GM21619 (cell line): ENCODE data around the gene ANKRD12.
A peak's percentile ranks its signal among the peaks of the same experiment; 100 is the strongest.
"Not testable (repeated sequence)": the region's sequence is repeated elsewhere in the genome, so short reads cannot be mapped to it uniquely, and the experiment has no call there.

Experiments
- ATAC-seq: cut with Tn5 transposase; IDR thresholded peaks from one replicate; pipeline ENCODE4 v1.9.1; 2021; ENCODE audit not compliant: unreplicated experiment

The ANKRD12 gene

DNA sequence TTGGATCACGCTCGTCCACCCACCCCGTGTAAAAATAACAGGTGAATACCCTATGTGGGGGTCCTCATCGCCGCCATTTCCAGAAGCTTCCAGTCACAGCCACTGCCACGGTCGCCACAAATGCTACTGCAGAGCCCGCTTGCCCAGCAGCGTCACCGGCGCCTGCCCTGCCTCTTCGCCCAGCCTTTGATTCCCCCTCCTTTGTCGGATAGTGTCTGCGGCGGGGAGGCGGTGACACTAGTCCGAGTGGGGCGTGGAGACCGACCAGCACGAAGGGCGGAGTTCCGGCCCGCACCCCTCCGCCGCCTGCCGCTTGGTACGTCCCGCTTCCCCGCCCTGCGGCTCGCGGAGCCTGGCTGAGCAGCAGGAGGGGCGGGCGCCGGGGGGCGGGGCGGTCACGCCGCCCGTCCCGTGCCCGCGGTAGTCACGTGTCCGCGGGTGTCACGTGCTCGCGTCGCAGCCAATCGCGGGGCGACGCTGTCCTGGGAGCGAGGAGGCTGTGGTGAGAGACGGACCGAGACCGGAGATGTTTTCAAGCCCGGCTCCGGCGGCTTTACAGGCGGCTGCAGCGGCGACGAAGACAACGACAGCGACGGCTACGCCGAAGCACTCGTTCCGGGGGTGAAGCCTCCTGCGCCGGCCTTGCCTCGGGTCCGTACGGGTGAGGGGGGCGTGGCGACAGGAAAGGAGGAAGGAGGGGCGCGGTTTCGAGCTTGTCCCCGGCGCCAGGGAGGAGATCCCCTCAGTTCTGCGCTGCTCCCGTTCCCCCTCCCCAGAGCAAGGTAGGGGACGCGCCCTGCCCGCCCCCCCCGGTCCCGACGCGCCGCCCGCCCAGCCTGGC, at the start of gene ANKRD12:
Gene ANKRD12, plus strand, starts transcription at position 467 of the 841 bp plus-strand sequence. CDS start 45,652 bp downstream, outside the sequence.
- ATAC-seq = peak; percentile 64

DNA sequence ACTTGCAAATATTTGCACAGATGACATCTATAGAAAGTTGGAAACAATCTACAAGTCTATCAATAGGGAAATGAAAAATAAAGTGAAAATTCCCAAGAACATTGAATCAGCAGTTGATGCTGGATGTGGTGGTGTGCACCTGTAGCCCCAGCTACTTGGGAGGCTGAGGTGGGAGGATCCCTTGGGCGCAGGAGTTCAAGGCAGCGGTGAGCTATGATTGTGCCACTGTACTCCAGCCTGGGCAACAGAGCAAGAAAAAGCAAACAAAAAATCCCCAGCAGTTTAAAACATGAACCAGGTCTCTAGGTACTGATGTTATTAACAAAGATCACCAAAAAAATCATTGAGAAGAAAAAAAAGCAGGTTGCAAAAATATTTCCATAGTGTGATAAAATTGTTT, 49.4 kb upstream of the ANKRD12 start:
- ATAC-seq = no peak

DNA sequence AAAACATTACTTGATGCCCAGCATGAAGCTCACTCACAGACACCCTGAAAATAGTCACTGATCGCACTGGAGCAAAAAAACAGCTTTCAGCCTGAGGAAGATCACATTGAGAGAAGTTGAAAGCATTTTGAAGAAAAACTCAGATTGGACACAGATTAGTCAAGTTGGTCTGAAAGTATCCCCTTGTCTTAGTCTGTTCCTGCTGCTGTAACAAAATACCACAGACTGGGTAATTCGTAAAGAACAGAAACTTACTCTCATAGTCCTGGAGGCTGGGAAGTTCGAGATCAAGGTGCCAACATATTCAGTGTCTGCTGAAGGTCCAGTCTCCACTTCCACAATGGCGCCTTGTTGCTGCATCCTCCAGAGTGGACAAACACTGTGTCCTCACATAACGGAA, 48.3 kb upstream of the ANKRD12 start:
- ATAC-seq = no peak

DNA sequence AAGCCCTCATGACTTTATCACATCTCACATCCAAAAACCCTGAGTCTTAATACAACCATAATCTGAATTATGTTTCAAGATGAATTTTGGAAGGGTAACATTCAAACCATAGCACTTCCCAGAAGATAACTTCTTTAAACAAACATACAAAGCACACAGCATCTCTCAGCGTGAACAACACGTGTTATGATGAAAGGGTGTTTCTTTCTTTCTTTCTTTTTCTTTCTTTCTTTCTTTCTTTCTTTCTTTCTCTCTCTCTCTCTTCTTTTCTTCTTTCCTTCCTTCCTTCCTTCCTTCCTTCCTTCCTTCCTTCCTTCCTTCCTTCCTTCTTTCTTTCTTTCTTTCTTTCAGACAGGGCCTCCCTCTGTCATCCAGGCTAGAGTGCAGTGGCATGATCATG, 47.9 kb upstream of the ANKRD12 start:
- ATAC-seq = not testable (repeated sequence)

DNA sequence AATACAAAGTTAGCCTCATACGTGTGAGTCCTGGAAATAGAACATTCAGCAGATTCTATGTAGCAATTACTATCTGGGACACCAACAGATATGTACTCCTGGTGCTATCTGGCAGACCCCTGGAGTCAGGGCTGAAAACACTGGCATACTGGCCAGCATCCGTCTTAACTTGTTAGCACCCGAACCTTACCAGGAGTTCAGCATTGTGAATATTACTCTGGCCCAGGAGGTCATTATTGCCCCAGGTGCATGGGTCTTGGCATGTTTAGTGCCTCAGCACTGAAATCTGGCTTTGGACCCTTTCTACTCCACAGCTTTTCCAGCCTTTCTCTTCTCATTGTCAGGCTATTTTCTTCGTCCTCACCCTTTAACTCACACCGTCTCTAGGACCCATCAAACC, 46.0 kb upstream of the ANKRD12 start:
- no peak for ATAC-seq

DNA sequence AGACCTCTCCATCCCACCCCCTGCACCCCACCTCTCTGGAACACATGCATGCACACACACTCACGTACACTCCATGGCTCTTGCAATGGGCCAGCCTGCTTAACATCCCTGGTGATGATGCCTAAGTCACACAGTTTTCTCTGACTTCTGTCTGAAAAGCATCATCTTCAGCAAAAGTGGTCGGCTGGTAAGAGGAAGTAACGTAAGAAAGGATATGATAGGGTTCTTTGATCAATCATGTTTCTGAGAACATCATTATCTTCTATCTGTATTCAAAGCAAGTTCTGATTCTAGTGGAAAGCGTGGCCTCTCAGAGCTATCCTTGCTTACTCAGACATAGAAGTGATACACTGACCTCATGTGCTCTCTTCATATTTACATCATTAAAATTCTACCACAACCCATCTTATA, 45.5 kb upstream of the ANKRD12 start:
- ATAC-seq = no peak

DNA sequence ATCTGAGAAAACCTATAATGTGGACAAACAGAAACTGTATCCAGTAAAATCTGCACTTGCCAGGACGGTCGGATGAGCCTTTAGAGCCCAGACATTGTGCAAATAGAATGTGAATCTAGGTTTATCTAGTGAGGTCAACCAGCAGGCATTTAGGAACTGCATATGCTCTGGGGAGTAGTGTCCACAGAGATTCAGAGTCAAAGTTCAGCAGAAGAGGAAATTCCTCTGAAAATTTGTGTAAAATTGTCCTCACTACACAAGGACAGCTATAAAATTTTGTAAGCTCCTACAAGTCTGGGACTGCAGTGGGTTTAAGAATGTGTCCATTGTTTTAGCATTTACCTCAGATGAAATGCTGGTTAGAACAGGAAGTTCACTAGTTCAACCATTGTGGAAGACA, 43.9 kb upstream of the ANKRD12 start:
- no peak for ATAC-seq

DNA sequence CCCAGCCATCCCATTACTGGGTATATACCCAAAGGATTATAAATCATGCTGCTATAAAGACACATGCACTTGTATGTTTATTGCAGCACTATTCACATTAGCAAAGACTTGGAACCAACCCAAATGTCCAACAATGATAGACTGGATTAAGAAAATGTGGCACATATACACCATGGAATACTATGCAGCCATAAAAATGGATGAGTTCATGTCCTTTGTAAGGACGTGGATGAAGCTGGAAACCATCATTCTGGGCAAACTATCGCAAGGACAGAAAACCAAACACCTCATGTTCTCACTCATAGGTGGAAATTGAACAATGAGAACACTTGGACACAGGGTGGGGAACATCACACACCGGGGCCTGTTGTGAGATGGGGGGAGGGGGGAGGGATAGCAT, 43.5 kb upstream of the ANKRD12 start:
- ATAC-seq = not testable (repeated sequence)

DNA sequence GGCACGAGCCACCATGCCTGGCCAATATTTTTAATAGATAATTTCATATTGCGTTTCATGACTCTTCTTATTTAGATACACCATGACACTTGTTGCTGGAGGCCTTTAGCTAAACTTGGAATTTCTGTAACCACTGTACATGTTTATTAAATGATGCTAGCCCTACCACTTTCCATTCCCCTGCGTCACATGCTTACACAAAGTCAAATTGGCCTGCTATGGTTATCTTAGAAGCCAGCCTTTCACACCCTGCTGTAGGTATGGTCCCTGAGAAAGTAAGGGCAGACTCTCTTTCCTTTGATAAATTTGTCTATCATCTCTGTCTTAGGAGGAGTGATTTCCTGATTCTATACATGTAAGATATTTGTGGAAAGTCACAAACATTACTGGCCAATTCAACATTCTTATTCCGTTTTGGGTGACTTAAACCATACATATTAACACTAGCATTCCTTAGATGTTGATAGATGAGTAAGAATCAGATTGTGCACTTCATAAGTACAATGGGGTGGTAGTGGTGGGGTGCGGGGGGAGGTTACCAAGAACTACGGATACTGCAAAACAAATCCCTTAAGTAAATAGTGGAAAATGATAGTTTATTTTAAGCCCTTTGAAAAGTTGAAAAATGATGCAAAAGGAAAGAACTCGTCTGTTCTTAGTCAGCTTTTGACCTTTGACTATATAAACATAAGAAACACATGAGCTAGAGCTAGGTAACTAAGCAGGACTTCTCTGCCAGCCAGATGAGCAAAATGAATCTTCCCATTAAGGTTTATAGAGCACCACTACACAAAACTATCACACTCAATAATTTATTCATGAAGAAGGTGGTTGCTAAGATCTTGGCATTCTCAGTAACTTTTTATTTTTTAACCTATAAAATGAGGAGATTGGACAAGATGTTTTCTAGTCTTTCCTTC, 42.0 kb upstream of the ANKRD12 start:
- ATAC-seq = no peak

DNA sequence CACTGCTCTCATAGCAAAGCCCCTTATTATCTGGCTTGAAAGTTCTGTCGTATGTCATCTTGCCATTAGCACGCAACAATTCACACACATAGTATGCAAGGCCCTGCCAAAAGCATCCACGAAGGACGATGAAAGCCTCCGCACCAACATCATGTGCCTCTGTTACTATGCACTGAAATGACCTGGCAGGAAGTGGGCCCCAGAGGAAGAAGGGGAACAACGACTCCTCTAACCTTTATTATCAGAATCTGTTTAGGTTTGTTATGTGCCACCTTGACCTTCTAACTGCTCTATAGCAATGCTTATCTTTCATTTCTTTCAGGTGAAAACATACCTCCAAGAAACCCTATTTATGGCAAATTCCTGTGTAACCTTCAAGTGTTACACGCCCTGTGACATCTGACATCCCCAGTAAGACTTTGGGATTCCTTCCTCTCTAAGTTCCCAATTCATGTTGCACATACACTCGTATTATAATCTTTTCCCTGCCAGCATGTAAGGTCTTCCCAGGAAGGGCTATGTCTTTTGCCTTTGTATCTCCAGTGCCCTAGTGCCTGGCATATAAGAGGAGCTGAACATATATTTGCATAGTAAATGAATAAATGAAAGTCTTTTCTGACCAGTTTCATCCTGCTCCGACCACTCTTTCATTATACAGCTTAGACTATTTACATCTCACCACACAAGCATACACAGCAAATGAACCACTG, 41.1 kb upstream of the ANKRD12 start:
- ATAC-seq = peak; percentile 88

DNA sequence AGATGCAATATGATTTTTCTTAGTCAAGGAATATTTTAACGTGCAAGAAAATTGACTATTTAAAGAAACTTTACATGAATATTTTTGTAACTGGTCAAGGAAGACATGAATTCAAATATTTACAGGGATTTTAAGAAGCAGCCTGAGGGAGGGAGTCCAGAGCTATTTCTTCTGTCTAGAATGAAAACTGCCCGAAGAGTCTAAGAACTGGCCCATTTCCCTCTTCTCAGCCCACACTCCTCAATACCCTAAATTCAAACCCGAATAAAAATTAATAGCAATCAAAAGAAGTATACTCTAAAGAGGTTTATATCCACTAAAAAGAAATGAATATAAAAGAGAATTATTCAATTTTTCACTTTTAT, 40.6 kb upstream of the ANKRD12 start:
- peak; percentile 22 for ATAC-seq

DNA sequence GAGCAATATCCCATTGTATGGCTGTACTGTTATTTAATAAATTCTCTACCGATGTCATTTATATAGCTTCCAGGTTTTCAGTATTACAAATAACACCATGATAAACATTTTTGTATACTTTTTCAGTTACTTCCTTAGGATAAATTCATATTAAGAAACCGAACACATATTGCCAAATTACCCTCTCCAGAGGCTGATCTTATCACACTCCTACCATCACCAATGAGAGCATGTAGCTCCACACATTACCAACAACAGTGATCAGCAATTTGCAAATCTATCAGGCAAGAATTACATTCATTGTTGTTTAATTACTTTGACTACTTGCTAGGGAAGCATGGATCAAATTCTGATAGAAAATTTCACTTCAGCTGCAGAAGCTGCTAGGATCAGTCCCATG, 39.9 kb upstream of the ANKRD12 start:
- ATAC-seq = no peak

DNA sequence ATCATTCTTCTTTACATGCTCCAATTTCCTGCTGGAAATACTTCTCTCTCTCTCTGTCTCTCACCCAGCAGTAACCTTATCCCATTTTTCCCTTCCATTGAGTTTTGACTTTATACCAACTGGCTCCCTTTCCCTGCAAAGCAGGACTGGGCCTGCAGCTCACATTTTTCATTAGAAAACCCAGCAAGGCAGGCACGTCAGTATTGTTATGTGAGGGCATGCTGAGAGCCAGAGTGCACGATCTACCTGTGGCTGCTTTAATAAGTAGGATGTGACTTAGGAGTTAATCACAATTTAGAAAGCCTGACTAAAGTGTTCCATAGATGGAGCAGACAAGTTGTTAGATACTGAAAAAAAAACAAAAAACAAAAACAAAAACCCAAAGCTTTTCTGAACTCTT, 39.2 kb upstream of the ANKRD12 start:
- ATAC-seq = no peak

DNA sequence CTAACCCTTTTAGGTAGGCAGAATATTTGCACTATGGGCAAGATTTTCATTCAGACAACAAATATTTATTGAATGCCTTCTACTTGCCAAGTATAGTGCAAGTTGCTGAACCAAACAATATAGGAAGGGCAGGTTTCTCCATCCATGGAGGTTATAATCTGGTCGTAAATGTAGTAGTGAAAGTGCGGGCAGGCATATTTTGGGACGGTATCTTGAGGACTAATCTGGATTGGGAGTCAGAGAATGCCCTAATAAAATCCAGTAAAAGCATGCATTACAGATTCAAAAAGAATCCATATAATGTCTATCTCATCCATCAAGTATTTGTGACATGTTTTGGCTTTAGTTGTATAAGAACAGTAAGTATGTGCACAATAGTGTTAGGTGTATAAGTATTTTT, 35.8 kb upstream of the ANKRD12 start:
- ATAC-seq = no peak

DNA sequence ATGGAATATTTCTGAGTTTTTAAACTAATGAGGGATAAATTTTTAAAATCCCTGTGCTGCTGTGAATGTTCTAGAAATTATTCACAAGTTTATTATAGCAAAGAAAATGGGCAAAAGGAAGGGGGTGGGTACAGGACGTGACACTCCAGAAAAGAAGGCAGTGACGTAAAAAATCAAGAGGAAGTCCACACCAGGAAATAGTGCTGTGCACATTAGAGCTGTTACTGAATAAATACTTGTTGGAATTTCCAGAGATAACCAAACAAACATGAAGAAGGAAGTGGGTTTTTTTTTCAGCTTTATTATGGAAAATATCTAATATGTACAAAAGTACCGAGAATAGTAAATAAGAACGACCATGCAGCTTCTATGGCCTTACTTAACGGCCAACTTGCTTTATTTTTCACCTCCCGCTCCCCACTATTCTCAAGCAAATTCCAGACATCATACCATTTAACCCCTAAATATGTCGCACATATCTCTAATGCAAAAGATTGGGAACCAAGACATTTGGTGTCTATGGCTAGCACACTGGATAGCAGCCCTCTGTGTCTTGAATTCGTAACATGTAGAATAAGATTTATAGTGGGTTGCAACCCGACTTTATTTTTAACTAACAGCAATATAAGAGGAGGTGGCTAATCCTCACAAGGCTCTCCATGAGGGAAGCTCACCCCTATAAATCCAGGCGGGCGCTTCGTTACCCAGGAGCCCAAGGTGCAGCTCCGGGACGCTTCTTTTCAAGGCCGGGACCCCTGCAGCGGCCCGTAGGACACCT, 34.7 kb upstream of the ANKRD12 start:
- ATAC-seq = peak; percentile 3

DNA sequence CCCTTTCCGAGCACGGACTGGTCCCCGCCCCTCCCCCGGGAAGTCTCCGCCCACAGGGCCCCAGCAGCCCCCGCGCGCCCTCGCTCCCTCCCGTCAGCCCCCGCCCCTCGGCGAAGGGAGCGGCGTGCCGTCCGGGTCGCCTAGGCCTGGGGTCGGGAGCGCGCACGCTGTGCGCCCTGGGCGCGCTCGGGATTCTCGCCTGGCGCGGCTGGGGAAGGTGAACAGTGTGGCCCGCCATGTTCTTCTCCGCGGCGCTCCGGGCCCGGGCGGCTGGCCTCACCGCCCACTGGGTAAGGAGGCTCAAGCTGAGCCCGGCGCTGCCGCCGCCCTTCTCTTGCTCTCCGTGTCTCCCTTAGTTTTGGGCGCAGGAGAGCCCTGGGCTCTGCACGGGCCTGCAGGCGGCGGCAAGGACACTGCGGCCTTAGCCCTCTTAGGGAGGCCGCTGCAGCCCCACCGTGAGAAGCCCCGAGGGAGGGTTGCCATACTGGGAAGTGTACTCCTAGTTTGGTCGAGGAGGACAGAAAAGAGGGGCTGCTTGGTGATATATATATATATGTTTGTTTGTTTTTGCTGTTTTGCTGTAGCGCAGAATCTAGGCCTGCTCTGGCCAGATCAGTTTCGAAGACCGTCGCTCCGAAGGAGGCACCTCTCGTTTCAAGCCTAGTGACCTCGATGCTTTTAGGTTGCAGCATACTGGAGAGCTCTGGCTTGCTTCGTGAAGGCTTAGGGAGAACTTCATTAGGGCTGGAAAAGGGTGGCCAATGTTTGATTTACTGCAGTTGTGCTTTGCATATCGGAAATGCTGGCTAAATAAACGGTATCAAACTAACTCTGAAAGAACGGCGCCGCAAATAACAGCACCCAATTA, 33.8 kb upstream of the ANKRD12 start, which contains the start of gene NDUFV2:
Gene NDUFV2, plus strand, starts transcription at position 192 of the 868 bp plus-strand sequence. Its CDS starts 45 bp downstream, at position 237.
- ATAC-seq = peak; percentile 91

DNA sequence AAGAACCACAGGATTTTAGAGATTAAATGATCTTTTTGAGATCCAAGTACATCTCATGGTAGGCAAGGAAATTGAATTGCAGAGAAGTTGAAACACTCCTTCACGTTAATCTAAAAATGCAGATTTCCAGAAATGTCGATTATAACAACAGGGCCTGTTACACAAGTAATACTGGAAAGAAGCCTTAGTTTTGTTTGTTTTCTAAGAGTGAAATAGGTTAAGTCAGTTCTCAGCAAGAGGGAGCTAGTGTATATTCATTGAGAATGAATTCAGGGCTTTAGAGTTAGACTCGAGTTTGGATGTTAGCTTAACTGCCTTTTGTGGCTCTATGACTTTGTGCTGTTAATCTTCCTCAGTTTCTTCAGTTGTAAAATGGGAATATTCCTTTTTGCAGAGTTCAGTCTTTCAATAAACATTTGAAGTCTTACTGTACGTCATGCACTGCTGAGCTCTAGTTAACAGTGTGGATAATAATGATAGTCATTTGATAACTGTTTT, 33.2 kb upstream of the ANKRD12 start:
- ATAC-seq = no peak

DNA sequence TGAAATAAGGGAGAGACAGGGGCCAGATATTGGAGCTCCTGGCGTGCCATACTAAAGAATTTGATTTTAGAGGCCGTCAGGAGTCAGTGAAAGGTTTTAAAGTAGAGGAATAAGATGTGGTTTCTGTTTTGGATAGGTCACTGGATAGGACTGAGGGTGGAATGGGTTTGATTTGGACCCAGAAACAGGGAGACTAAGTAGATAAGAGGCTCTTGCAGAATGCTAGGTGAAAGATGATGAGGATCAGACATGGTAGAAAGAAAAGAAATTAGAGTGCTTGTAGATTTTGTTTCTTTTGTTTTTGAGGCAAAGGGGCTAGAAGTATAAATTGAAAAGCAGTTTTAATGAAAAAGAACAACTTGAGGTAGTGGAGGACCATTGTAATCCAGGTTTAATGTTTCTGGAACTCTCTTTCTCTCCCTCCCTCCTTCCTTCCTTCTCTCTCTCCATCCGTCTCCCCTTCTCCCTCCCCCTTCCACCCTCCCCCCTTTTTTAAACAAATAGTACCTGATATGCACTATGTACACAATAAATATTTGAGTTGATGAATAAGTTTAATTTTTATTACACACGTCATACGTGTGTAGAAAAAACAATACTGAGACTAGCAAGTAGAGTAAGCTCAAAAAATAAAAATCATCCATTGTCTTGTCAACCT, 32.2 kb upstream of the ANKRD12 start:
- no peak for ATAC-seq

DNA sequence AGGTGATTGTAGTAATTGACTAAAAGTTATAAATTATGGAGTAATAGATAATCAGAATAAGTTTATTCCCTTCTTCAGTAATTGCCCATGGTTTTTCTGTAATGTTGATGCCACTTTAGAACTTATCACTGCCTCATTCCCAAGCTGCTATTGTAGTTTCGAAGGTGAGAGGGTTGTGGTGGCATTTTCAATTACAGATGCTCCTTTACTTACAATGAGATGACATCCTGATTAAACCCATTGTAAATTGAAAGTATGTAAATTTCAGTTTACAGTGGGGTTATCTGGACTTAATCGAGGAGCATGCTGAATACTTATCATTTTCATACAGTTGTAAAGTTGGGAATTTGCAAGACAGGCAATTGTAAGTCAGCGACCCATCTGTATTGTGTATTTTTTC, 31.2 kb upstream of the ANKRD12 start:
- no peak for ATAC-seq
